SK-N-SH (cell line): ENCODE measurements around the gene ZYG11A. TPM values are rescaled to one million over a fixed set of nuclear protein-coding genes. Genes with fewer than 3 reads are reported as not detected.

Source experiments
- CTCF ChIA-PET: fragments of 300-600, 350-600 bp; formaldehyde crosslinking; extraction: SDS; loops from one replicate; lab custom pipeline; 2021; lab: Yijun Ruan, JAX
- POLR2A ChIA-PET: fragments of 350-600 bp; sonication (Branson Sonifier 250); formaldehyde crosslinking; extraction: SDS; loops from one replicate; lab custom pipeline; 2020; ENCODE audit warnings: antibody characterized with exemption, inconsistent platforms; lab: Yijun Ruan, JAX
- DNase-seq: peaks from one replicate; pipeline ENCODE4 v3.0.0; 2012
- H2AFZ ChIP-seq: fragments of 200-600 bp; sonication (generic); 2 replicates; pipeline ENCODE4 v1.8.1; 2016; ENCODE audit warnings: antibody characterized with exemption, mild to moderate bottlenecking, low read depth
- H3F3A ChIP-seq: fragments of 200-600 bp; sonication (generic); replicated peaks from 2 replicates; pipeline ENCODE3; 2016; ENCODE audit warnings: antibody characterized with exemption, mild to moderate bottlenecking; ENCODE audit not compliant: insufficient read depth
- H3K27ac ChIP-seq, 2 experiments: fragments of 200-500 bp in 1 of 2; fragments of 200-600 bp in 1 of 2; sonication (Bioruptor generic) in 1 of 2; sonication (generic), shearing (Covaris generic) in 1 of 2; 2 replicates each; pipeline versions ENCODE4 v1.5.1 to v1.6.1; 2014 to 2016; ENCODE audit warnings: low read depth in 2 of 2, inconsistent platforms in 1 of 2, low read length in 1 of 2, mild to moderate bottlenecking in 1 of 2, mixed read lengths in 1 of 2
- H3K27me3 ChIP-seq: fragments of 200-600 bp; sonication (generic), shearing (Covaris generic); 2 replicates; pipeline ENCODE4 v1.6.1; 2016; ENCODE audit warnings: mixed run types; ENCODE audit not compliant: insufficient read depth
- H3K36me3 ChIP-seq, 2 experiments: fragments of 200-500 bp in 1 of 2; fragments of 200-600 bp in 1 of 2; sonication (Bioruptor generic) in 1 of 2; sonication (generic) in 1 of 2; replicated peaks in 1 of 2; 2 replicates each; pipeline versions ENCODE3 to v1.5.1; 2014 to 2016; ENCODE audit warnings: low read length in 1 of 2, mild to moderate bottlenecking in 1 of 2; ENCODE audit not compliant: insufficient read depth in 2 of 2, control insufficient read depth in 1 of 2
- H3K4me1 ChIP-seq, 2 experiments: fragments of 200-500 bp in 1 of 2; fragments of 200-600 bp in 1 of 2; sonication (Bioruptor generic) in 1 of 2; sonication (generic), shearing (Covaris generic) in 1 of 2; 2 replicates each; pipeline versions ENCODE4 v1.5.1 to v1.6.1; 2014 to 2016; ENCODE audit warnings: low read depth in 1 of 2, low read length in 1 of 2, mixed run types in 1 of 2; ENCODE audit not compliant: insufficient read depth in 2 of 2, control insufficient read depth in 1 of 2
- H3K4me2 ChIP-seq: fragments of 200-600 bp; sonication (generic), shearing (Covaris generic); 2 replicates; pipeline ENCODE4 v1.6.1; 2017; ENCODE audit warnings: mixed run types
- H3K4me3 ChIP-seq, 2 experiments: fragments of 200-500 bp in 1 of 2; fragments of 200-600 bp in 1 of 2; sonication (Bioruptor generic) in 1 of 2; sonication (generic), shearing (Covaris generic) in 1 of 2; 2 replicates each; pipeline versions ENCODE4 v1.5.1 to v1.8.1; 2014 to 2016; ENCODE audit warnings: low read depth in 2 of 2, inconsistent platforms in 1 of 2, low read length in 1 of 2, mild to moderate bottlenecking in 1 of 2, mixed read lengths in 1 of 2, moderate library complexity in 1 of 2
- H3K79me2 ChIP-seq: fragments of 200-600 bp; sonication (generic); 2 replicates; pipeline ENCODE4 v1.8.1; 2017; ENCODE audit warnings: mild to moderate bottlenecking; ENCODE audit not compliant: insufficient read depth
- H3K9ac ChIP-seq: fragments of 200-600 bp; sonication (generic); 2 replicates; pipeline ENCODE4 v1.6.1; 2017; ENCODE audit warnings: mixed run types
- H3K9me2 ChIP-seq: fragments of 200-600 bp; sonication (generic); 2 replicates; pipeline ENCODE4 v1.6.1; 2017; ENCODE audit warnings: mixed run types
- H3K9me3 ChIP-seq: fragments of 200-600 bp; sonication (generic); 2 replicates; pipeline ENCODE4 v1.6.1; 2017; ENCODE audit warnings: mixed run types, mild to moderate bottlenecking, moderate library complexity
- H4K20me1 ChIP-seq: fragments of 200-600 bp; sonication (generic); 2 replicates; pipeline ENCODE4 v1.6.1; 2017; ENCODE audit warnings: mild to moderate bottlenecking, mixed run types; ENCODE audit not compliant: insufficient read depth
- CHD2 ChIP-seq: fragments of 150-350 bp; IDR thresholded peaks from 2 replicates; pipeline ENCODE4 v1.6.1; 2018; ENCODE audit warnings: low read length; ENCODE audit not compliant: partially characterized antibody
- EZH2phosphoT487 ChIP-seq: fragments of 200-600 bp; sonication (generic); IDR thresholded peaks from 2 replicates; pipeline ENCODE4 v1.6.1; 2017; ENCODE audit warnings: low read depth, mixed run types, mild to moderate bottlenecking, antibody characterized with exemption, moderate library complexity, borderline replicate concordance
- GABPA ChIP-seq: IDR thresholded peaks from 2 replicates; pipeline ENCODE4 v1.4.0; 2012; ENCODE audit warnings: low read depth, mild to moderate bottlenecking
- GATA2 ChIP-seq: sonication (generic); formaldehyde crosslinking; IDR thresholded peaks from 2 replicates; pipeline ENCODE4 v1.5.0; 2020; ENCODE audit warnings: mild to moderate bottlenecking, missing genetic modification reagents
- JUND ChIP-seq: IDR thresholded peaks from 2 replicates; pipeline ENCODE4 v1.4.0; 2012
- PBX3 ChIP-seq: IDR thresholded peaks from 2 replicates; pipeline ENCODE4; 2012
- POLR2AphosphoS5 ChIP-seq: IDR thresholded peaks from 2 replicates; pipeline ENCODE4 v1.6.1; 2012; ENCODE audit warnings: low read depth, low read length
- RFX5 ChIP-seq: IDR thresholded peaks from 2 replicates; pipeline ENCODE4 v1.6.1; 2012; ENCODE audit warnings: mild to moderate bottlenecking, improper control_type of control experiment, low read length
- TAF1 ChIP-seq: IDR thresholded peaks from 2 replicates; pipeline ENCODE4 v1.6.1; 2012; ENCODE audit warnings: low read depth, mild to moderate bottlenecking, low read length, moderate library complexity, borderline replicate concordance
- TCF12 ChIP-seq: IDR thresholded peaks from 2 replicates; pipeline ENCODE4 v1.4.0; 2012
- WGBS: methylation state at CpG from one replicate; pipeline ENCODE4 v1.1.6; 2017; ENCODE audit warnings: low lambda C conversion rate; 5-methylcytosine and 5-hydroxymethylcytosine counted together
- polyA plus RNA-seq, 3 experiments: library from polyadenylated mRNA; depleted of rRNA; stranded (reverse); fragments of >200 nt; gene quantifications; 2 replicates each; pipeline ENCODE4 v1.2.3, GENCODE V29; 2012
- TF ChIP-seq, protein P1 (sequence below): IDR thresholded peaks from 2 replicates; pipeline ENCODE4 v1.6.1; 2012; ENCODE audit warnings: mild to moderate bottlenecking, low read depth, low read length, moderate library complexity
- TF ChIP-seq, protein P2 (sequence below): fragments of 150-350 bp; IDR thresholded peaks from 2 replicates; pipeline ENCODE4 v1.6.1; 2017; ENCODE audit warnings: antibody characterized with exemption, low read length, low read depth, borderline replicate concordance

Gene ZYG11A
- polyA plus RNA-seq, 1 of the 3 experiments (the other 2 are of a cell fraction), result 0.41 TPM

DNA sequence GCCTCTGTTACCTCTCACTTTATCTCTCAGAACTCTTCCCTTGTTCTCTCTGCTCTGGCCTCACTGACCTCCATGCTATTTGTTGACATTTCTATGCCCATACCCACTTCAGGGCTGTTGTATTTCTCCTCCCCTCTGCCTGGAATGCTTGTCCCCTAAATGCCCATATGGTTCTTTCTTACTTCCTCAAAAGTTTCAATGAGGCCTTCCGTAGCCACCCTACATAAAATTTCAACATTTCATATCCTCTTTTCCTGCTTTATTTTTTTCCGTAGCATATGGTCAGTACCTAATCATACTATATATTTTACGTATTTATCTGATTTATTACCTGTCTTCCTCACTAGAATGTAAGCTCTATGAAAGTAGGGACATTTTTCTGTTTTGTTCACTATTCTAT lies 47.1 kb upstream of the ZYG11A start:
- no peak overlapping the region for H2AFZ ChIP-seq
- 92% methylated on average over 3 of the region's 3 CpGs for WGBS
- no peak for DNase-seq
- no peaks in the 10 kb centered on the region for H3K9me3 ChIP-seq
- TF ChIP-seq TCF12 (no peak), TAF1 (no peak), CHD2 (no peak), JUND (no peak), GABPA (no peak), EZH2phosphoT487 (no peak), GATA2 (CRISPR knock-in tag) (no peak)
- H3K79me2 ChIP-seq, result no peaks in the 10 kb centered on the region
- ChIA-PET POLR2A (no interaction called here), CTCF (interaction anchor here (0.6 kb wide), 1 partner anchor 387 kb away, joined by 3 read pairs; no protein-coding TSS in a partner anchor)
- H3K9ac ChIP-seq, result no peak overlapping the region
- no peaks in the 10 kb centered on the region for H4K20me1 ChIP-seq
- no peak overlapping the region for H3K27ac ChIP-seq
- H3K27me3 ChIP-seq, result no peaks in the 10 kb centered on the region
- H3K36me3 ChIP-seq, result peaks cover 13 to 23% of the 10 kb centered on the region in 2 experiments
- H3K9me2 ChIP-seq, result no peaks in the 10 kb centered on the region
- no peaks in the 10 kb centered on the region; a peak in 1 of 4 replicates for H3K4me1 ChIP-seq
- H3K4me2 ChIP-seq, result no peak overlapping the region
- no peak overlapping the region for H3K4me3 ChIP-seq
- H3F3A ChIP-seq, result peaks cover 7% of the 10 kb centered on the region

DNA sequence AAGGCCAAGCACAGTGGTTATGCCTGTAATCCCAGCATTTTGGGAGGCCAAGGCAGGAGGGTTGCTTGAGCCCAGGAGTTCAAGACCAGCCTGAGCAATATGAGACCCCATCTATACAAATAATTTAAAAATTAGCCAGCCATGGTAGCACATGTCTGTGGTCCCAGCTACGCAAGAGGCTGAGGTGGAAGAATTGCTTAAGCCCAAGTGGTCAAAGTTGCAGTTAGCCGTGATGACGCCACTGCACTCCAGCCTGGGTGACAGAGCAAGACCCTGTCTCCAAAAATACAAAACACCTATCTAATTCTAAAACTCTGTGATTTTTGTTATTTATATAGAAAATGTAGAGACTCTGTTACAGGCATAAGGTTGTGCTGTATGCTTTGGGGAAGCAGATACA lies 44.2 kb upstream of the ZYG11A start:
- Histone ChIP-seq H3K9me3 (no peaks in the 10 kb centered on the region), H3K27me3 (no peaks in the 10 kb centered on the region), H3K4me3 (no peak overlapping the region), H3K9me2 (no peaks in the 10 kb centered on the region), H3K36me3 (peaks cover 16 to 26% of the 10 kb centered on the region in 2 experiments), H3K27ac (no peak overlapping the region), H2AFZ (no peak overlapping the region), H4K20me1 (no peaks in the 10 kb centered on the region), H3K4me1 (no peaks in the 10 kb centered on the region), H3K79me2 (no peaks in the 10 kb centered on the region), H3K9ac (no peak overlapping the region), H3K4me2 (no peak overlapping the region), H3F3A (peaks cover 14% of the 10 kb centered on the region)
- POLR2A ChIA-PET, result no interaction called here
- DNase-seq, result no peak
- CTCF ChIA-PET, result interaction anchor here (1.1 to 1.4 kb wide), 2 partner anchors 8 to 15 kb away, joined by 4 read pairs; no protein-coding TSS in a partner anchor
- 100% methylated on average over 3 of the region's 3 CpGs for WGBS
- TF ChIP-seq POLR2AphosphoS5 (no peak), PBX3 (no peak), RFX5 (no peak)
- TF ChIP-seq, protein P1, sequence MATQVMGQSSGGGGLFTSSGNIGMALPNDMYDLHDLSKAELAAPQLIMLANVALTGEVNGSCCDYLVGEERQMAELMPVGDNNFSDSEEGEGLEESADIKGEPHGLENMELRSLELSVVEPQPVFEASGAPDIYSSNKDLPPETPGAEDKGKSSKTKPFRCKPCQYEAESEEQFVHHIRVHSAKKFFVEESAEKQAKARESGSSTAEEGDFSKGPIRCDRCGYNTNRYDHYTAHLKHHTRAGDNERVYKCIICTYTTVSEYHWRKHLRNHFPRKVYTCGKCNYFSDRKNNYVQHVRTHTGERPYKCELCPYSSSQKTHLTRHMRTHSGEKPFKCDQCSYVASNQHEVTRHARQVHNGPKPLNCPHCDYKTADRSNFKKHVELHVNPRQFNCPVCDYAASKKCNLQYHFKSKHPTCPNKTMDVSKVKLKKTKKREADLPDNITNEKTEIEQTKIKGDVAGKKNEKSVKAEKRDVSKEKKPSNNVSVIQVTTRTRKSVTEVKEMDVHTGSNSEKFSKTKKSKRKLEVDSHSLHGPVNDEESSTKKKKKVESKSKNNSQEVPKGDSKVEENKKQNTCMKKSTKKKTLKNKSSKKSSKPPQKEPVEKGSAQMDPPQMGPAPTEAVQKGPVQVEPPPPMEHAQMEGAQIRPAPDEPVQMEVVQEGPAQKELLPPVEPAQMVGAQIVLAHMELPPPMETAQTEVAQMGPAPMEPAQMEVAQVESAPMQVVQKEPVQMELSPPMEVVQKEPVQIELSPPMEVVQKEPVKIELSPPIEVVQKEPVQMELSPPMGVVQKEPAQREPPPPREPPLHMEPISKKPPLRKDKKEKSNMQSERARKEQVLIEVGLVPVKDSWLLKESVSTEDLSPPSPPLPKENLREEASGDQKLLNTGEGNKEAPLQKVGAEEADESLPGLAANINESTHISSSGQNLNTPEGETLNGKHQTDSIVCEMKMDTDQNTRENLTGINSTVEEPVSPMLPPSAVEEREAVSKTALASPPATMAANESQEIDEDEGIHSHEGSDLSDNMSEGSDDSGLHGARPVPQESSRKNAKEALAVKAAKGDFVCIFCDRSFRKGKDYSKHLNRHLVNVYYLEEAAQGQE, result no peak
- TF ChIP-seq, protein P2, sequence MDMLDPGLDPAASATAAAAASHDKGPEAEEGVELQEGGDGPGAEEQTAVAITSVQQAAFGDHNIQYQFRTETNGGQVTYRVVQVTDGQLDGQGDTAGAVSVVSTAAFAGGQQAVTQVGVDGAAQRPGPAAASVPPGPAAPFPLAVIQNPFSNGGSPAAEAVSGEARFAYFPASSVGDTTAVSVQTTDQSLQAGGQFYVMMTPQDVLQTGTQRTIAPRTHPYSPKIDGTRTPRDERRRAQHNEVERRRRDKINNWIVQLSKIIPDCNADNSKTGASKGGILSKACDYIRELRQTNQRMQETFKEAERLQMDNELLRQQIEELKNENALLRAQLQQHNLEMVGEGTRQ, result no peak
